Activated CD4-positive, CD25-positive, alpha-beta regulatory T cell treated with anti-CD3 and anti-CD28 coated beads, Interleukin-2, amount 50 U/mL, for 16 hours (primary cell): ENCODE data around the gene PLA2G4C.

Experiments used
- DNase-seq: peaks from one replicate; pipeline ENCODE4 v3.0.0-alpha.2; 2020; ENCODE audit warnings: low read depth, low spot score

Gene PLA2G4C

GRCh38 chr19:48060381-48060780 is 50.2 kb downstream of the PLA2G4C start:
- no peak for DNase-seq

GRCh38 chr19:48059331-48059730 is 51.3 kb downstream of the PLA2G4C start:
- DNase-seq: no peak

GRCh38 chr19:48053856-48054255 is 56.8 kb downstream of the PLA2G4C start:
- DNase-seq: no peak

GRCh38 chr19:48053076-48053475 is 57.5 kb downstream of the PLA2G4C start:
- no peak for DNase-seq

GRCh38 chr19:48051335-48052033 is 59.1 kb downstream of the PLA2G4C start:
- DNase-seq: no peak

- no peak for DNase-seq
Observed at GRCh38 chr19:48044561-48044960, 66.1 kb downstream of the PLA2G4C start.

- DNase-seq: no peak
Observed at GRCh38 chr19:48043675-48044258, 66.8 kb downstream of the PLA2G4C start, which contains the start of gene CABP5. Gene CABP5, minus strand, starts transcription at chr19:48044079. Its CDS starts 157 bp downstream, at chr19:48043922.

GRCh38 chr19:48041877-48042580 is 68.6 kb downstream of the PLA2G4C start:
- no peak for DNase-seq

GRCh38 chr19:48036765-48037164 is 73.9 kb downstream of the PLA2G4C start:
- DNase-seq: no peak

- no peak for DNase-seq
Observed at GRCh38 chr19:48033604-48034003, 77.0 kb downstream of the PLA2G4C start.

- no peak for DNase-seq
Observed at GRCh38 chr19:48030073-48030472, 80.5 kb downstream of the PLA2G4C start.

- no peak for DNase-seq
Observed at GRCh38 chr19:48029431-48029830, 81.2 kb downstream of the PLA2G4C start.

- no peak for DNase-seq
Observed at GRCh38 chr19:48025480-48025879, 85.1 kb downstream of the PLA2G4C start.

- DNase-seq: no peak
Observed at GRCh38 chr19:48023518-48023917, 87.1 kb downstream of the PLA2G4C start.

GRCh38 chr19:48023011-48023410 is 87.6 kb downstream of the PLA2G4C start:
- DNase-seq: no peak

- DNase-seq: no peak
Observed at GRCh38 chr19:48020686-48021085, 89.9 kb downstream of the PLA2G4C start.

GRCh38 chr19:48010932-48011758 is 99.5 kb downstream of the PLA2G4C start:
- no peak for DNase-seq

- DNase-seq: no peak
Observed at GRCh38 chr19:48006762-48007161, 103.9 kb downstream of the PLA2G4C start.

- DNase-seq: no peak
Observed at GRCh38 chr19:48004236-48004635, 106.4 kb downstream of the PLA2G4C start.

GRCh38 chr19:48000846-48001245 is 109.8 kb downstream of the PLA2G4C start:
- DNase-seq: no peak

GRCh38 chr19:47998800-47999199 is 111.8 kb downstream of the PLA2G4C start:
- no peak for DNase-seq
